Measurements from ENCODE around the gene NOTUM.

NOTUM gene

GRCh38 chr17:81942167-81942553 is 18.8 kb downstream of the NOTUM start:
- H3K4me3 ChIP-seq (ENCODE audit: low read depth, low read length), result no peak overlapping the region
- no peak for TF ChIP-seq CTCF (IDR thresholded peaks at IDR 0.05; ENCODE audit: low read depth, low read length)

GRCh38 chr17:81941484-81942166 is 19.4 kb downstream of the NOTUM start:
- H3K4me3 ChIP-seq (ENCODE audit: low read depth, low read length), result no peak overlapping the region
- TF ChIP-seq CTCF (IDR thresholded peaks at IDR 0.05; ENCODE audit: low read depth, low read length), result no peak

GRCh38 chr17:81940538-81941483 is 20.2 kb downstream of the NOTUM start:
- H3K4me3 ChIP-seq (ENCODE audit: low read depth, low read length), result no peak overlapping the region
- TF ChIP-seq CTCF (IDR thresholded peaks at IDR 0.05; ENCODE audit: low read depth, low read length), result no peak

- no peak overlapping the region for H3K4me3 ChIP-seq (ENCODE audit: low read depth, low read length)
- TF ChIP-seq CTCF (IDR thresholded peaks at IDR 0.05; ENCODE audit: low read depth, low read length), result no peak
These were observed 21.1 kb downstream of the NOTUM start for GRCh38 chr17:81939881-81940385.

GRCh38 chr17:81939218-81939617 is 21.8 kb downstream of the NOTUM start:
- no peak for TF ChIP-seq CTCF (IDR thresholded peaks at IDR 0.05; ENCODE audit: low read depth, low read length)
- H3K4me3 ChIP-seq (ENCODE audit: low read depth, low read length), result no peak overlapping the region

- TF ChIP-seq CTCF (IDR thresholded peaks at IDR 0.05; ENCODE audit: low read depth, low read length), result no peak
- H3K4me3 ChIP-seq (ENCODE audit: low read depth, low read length), result no peak overlapping the region
These were observed 25.3 kb downstream of the NOTUM start for GRCh38 chr17:81935709-81936084.
